ENCODE measurements around the gene DOK5. TPM values are rescaled to one million over a fixed set of nuclear protein-coding genes. Genes with fewer than 3 reads are reported as not detected.

DOK5 gene
- total RNA-seq, 2 donors from 2014 or later = 4.6 to 6.7 TPM

DNA sequence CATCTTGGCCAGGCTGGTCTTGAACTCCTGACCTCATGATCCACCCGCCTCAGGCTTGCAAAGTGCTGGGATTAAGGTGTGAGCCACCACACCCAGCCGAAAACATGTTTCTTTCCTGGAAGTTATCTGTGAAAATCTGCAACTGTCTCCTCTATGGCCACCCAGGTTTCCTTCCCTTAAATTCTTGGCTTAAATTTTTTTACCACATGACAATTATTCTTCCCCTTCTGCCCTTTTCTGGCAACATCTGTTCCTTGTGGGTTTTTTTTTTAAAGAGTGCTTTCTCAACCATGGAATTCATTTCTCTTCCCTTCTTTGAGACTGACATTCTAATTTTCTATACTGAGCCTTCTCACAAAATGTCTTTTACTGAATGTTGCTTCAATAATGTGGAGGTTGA is 59.6 kb downstream of the DOK5 start:
- no peaks in the 10 kb centered on the region for H3K27me3 ChIP-seq (ENCODE audit: control insufficient read depth, insufficient read depth, low read length, poor library complexity, severe bottlenecking)
- H3K4me1 Mint-ChIP-seq = peaks cover 4% of the 10 kb centered on the region
- peaks cover 18% of the 10 kb centered on the region for H3K9me3 ChIP-seq (ENCODE audit: control insufficient read depth, low read length)
- H3K27ac Mint-ChIP-seq = no peak overlapping the region
- H3K36me3 ChIP-seq (ENCODE audit: control insufficient read depth, insufficient read depth, low read length) = no peaks in the 10 kb centered on the region
- H3K27me3 Mint-ChIP-seq (ENCODE audit: insufficient read depth) = no peaks in the 10 kb centered on the region
- H3K9ac ChIP-seq (ENCODE audit: extremely low read depth, low read length, poor library complexity, severe bottlenecking) = no peak overlapping the region
- H3K4me1 ChIP-seq (ENCODE audit: control insufficient read depth, insufficient read depth, low read length) = no peaks in the 10 kb centered on the region
- no peak overlapping the region for H3K4me3 ChIP-seq (ENCODE audit: low read length)
- H3K27ac ChIP-seq (ENCODE audit: low read depth, low read length) = no peak overlapping the region
- H3K9me3 Mint-ChIP-seq = peaks cover 21% of the 10 kb centered on the region
- H3K4me3 Mint-ChIP-seq = no peak overlapping the region
- TF ChIP-seq, protein P1, sequence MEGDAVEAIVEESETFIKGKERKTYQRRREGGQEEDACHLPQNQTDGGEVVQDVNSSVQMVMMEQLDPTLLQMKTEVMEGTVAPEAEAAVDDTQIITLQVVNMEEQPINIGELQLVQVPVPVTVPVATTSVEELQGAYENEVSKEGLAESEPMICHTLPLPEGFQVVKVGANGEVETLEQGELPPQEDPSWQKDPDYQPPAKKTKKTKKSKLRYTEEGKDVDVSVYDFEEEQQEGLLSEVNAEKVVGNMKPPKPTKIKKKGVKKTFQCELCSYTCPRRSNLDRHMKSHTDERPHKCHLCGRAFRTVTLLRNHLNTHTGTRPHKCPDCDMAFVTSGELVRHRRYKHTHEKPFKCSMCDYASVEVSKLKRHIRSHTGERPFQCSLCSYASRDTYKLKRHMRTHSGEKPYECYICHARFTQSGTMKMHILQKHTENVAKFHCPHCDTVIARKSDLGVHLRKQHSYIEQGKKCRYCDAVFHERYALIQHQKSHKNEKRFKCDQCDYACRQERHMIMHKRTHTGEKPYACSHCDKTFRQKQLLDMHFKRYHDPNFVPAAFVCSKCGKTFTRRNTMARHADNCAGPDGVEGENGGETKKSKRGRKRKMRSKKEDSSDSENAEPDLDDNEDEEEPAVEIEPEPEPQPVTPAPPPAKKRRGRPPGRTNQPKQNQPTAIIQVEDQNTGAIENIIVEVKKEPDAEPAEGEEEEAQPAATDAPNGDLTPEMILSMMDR (conservative IDR thresholded peaks at IDR 0.05) = no peak
- 93 to 100% methylated on average over 2 of the region's 2 CpGs for WGBS, 2 experiments (ENCODE audit: insufficient coverage in 1 of 2, insufficient read length in 1 of 2)
- DNase-seq = no peak
- H3K36me3 Mint-ChIP-seq (ENCODE audit: low read depth) = peaks cover 7% of the 10 kb centered on the region

DNA sequence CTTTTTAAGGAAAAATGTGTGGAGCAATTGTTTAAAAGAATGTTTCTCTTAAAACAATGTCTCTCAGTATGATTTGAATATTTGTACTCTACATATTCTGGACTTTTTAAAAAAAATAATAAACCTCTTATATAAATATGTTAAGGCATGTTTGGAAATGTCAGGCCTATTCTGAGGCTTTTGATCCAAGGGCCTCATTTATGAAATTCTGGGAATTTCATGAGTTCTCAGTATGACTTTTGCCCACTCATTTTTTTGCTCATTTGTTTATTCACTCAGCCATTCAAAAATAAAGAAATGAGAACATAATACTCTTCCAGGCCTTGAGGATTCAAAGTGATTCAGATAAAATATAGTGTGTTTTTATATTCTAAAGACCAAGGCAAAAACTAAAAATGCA is 60.4 kb downstream of the DOK5 start:
- Histone ChIP-seq H3K4me1 (ENCODE audit: control insufficient read depth, insufficient read depth, low read length) (no peaks in the 10 kb centered on the region), H3K27me3 (ENCODE audit: control insufficient read depth, insufficient read depth, low read length, poor library complexity, severe bottlenecking) (no peaks in the 10 kb centered on the region), H3K9me3 (ENCODE audit: control insufficient read depth, low read length) (peaks cover 14% of the 10 kb centered on the region), H3K27ac (ENCODE audit: low read depth, low read length) (no peak overlapping the region), H3K9ac (ENCODE audit: extremely low read depth, low read length, poor library complexity, severe bottlenecking) (no peak overlapping the region), H3K36me3 (ENCODE audit: control insufficient read depth, insufficient read depth, low read length) (no peaks in the 10 kb centered on the region), H3K4me3 (ENCODE audit: low read length) (no peak overlapping the region)
- Mint-ChIP-seq H3K4me3 (no peak overlapping the region), H3K9me3 (peaks cover 15% of the 10 kb centered on the region), H3K36me3 (ENCODE audit: low read depth) (peaks cover 5% of the 10 kb centered on the region), H3K27ac (no peak overlapping the region), H3K27me3 (ENCODE audit: insufficient read depth) (no peaks in the 10 kb centered on the region), H3K4me1 (no peaks in the 10 kb centered on the region)
- TF ChIP-seq, protein P1 (conservative IDR thresholded peaks at IDR 0.05) = no peak
- no peak for DNase-seq

DNA sequence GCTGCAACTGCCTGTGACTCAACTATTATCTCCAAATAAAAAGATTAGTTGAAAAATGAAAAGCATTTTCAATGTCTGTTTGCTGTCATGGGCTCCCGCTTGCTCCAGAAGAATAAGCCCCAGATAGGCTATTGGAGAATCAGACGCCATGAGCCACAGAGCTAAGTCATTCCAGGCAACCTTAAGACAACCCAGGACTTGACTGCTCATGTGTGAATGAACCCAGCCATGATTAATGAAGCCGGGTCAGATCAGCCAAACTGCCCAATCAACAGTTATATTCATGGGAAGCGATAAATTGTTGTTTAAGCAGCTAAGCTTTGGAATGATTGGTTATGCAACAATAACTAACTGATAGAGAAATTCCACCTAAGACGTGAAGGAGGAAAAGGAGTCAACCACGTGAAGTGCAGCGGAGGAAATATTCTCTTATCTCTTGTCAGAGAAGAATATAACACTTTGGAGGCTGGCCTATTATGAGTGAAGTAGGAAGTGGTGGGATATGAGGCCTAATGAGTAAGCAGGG is 64.2 kb downstream of the DOK5 start:
- Mint-ChIP-seq H3K4me1 (no peaks in the 10 kb centered on the region), H3K36me3 (ENCODE audit: low read depth) (peaks cover 3% of the 10 kb centered on the region), H3K27me3 (ENCODE audit: insufficient read depth) (no peaks in the 10 kb centered on the region), H3K4me3 (no peak overlapping the region), H3K9me3 (peaks cover 18% of the 10 kb centered on the region), H3K27ac (no peak overlapping the region)
- Histone ChIP-seq H3K27me3 (ENCODE audit: control insufficient read depth, insufficient read depth, low read length, poor library complexity, severe bottlenecking) (no peaks in the 10 kb centered on the region), H3K27ac (ENCODE audit: low read depth, low read length) (no peak overlapping the region), H3K9me3 (ENCODE audit: control insufficient read depth, low read length) (peaks cover 13% of the 10 kb centered on the region), H3K4me3 (ENCODE audit: low read length) (no peak overlapping the region), H3K4me1 (ENCODE audit: control insufficient read depth, insufficient read depth, low read length) (no peaks in the 10 kb centered on the region), H3K9ac (ENCODE audit: extremely low read depth, low read length, poor library complexity, severe bottlenecking) (no peak overlapping the region), H3K36me3 (ENCODE audit: control insufficient read depth, insufficient read depth, low read length) (no peaks in the 10 kb centered on the region)
- TF ChIP-seq, protein P1 (conservative IDR thresholded peaks at IDR 0.05) = no peak
- DNase-seq = no peak
- WGBS, 2 experiments (ENCODE audit: insufficient coverage in 1 of 2, insufficient read length in 1 of 2) = 94 to 98% methylated on average over 6 to 7 of the region's 7 CpGs

Measured in endodermal cell (in vitro differentiated cells).